NCI-H1694 (cell line): ENCODE results near the gene COX20.

ENCODE experiments used
- DNase-seq: peaks from one replicate; lab custom pipeline; 2025; lab: John Stamatoyannopoulos, UW

The COX20 gene

DNA sequence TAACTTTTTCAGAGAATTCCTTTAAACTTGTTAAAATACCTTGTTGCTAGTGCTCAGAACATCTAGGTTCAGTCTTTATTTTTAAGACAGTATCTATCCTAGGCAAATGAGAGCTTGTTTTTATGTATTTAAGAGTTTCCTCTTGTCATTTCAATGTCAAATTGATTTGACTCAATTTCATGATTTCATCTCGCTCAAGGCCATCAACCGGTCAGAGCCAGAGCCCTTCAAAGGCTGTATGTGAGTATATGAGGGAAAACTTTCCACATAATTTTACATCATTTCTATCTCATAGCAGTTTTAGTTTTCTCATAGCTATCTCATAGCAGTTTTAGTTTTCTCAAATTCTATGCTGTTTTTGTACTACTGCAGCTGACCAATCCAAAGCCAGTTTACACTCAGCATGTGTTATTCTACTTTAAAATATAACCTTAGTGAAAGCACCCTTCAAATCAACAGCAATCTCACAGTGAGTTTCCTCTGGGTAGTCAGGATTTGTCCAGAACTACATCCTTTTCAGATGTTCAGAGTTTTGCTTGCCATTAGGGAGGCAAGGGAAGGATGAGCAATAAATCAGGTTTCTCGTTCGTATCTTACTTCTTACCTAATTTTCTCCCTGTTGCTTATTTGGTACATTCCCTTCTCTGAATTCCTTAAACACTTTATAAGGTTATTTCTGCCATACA is 16.2 kb downstream of the COX20 start:
- no peak for DNase-seq

DNA sequence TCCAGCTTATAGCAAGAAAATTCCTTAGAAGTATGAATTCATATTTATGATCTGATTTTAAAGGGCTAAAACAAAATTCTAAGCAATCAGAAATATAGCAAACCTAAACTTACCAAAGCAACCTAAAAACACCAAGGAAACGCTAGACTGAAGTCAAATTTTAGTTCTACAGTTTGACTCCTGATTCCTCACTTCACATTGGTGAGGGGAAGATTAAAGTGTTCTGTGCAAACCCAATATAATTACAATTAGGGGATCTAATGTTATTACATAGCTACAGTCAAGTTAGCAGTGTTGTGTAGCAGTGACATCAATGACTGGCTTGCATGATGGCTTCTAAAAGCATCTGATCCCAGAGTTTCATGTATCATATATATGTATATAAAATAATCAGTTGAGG is 17.2 kb downstream of the COX20 start:
- DNase-seq = no peak

DNA sequence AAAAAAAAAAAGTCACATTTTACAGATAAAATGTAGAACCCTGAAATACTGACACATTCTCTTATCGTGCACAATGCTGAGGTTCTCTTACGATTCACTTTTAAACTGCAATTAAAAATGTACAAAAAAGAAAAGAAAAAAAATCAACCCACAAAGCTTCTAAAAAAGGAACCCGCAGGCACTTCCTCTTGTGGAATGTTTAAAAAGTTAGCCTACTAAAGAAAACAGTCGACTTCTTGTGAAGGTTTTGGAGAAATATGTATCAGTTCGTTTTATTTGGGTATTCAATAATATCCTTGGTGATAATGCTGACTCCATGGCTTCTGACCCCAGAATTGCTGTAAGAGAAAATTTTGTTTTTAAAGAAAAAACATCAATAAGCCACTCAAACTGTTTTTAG is 18.7 kb downstream of the COX20 start:
- no peak for DNase-seq

DNA sequence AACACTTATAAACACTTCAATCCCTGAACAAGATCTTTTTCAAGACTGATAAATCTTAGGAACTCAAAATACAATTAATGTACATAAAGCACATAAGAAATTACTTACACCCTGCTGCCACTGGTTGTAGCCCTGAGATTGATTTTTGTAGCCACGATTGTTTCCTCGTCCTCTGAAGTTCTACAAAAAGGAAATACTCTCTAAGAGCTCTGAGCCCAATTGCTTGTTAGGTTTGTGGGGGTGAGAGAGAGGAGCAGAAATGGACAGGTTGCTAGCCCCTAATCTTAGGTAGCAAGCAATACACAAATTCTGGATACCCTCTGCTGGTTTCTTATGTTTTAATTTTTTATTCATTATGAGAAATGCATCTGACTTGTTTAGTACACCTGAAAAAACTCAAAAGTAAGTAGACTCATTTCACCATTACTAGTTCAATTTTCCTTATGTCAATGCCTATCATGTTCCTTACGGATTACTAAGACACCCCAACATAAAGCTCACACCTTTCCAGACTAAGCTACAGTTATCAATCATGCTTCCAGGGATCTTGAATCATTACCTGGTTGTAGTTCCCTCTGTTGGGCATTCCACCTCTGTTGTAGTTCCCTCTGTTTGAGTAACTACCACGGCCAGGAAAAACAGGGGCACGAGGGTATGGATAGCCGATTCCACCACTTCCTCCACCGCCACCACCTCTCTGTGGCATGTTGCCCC is 19.6 kb downstream of the COX20 start:
- DNase-seq = no peak

DNA sequence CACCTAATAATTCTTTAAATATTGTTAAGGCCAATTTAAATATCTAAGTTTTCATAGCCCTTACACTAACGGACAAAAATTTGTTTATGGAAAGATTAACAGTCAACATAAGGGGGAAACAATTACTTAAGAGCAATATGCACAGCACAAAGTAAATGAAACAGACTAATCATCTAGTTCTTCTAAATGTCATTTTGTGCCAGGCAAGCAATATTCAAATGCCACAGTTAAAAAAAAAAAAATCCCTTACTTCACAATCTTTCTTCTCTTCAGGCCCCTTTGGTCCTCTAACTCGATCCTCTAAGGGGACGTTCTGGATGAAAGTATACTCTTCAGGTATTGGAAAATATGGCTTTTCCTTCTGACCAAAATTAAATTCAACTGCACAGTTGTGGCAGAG is 22.3 kb downstream of the COX20 start:
- no peak for DNase-seq

DNA sequence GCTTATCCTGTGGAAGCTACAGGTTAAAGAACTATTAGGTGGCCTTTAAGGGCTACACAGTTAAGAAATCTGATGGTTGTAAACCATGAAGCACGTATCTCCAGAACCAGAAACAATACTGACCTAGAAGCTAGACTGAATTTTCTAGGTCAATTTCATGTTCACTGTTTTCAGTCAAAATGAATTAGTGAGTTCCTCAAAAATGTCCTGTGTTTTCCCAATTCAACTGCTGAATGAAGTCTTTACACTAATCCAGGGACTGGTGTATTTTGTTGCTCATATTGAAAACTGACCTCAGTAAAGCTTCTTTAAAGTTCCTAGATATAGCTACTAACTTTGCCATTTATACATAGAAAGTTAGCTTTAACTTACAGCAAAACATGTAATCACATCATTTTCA is 22.9 kb downstream of the COX20 start:
- no peak for DNase-seq

DNA sequence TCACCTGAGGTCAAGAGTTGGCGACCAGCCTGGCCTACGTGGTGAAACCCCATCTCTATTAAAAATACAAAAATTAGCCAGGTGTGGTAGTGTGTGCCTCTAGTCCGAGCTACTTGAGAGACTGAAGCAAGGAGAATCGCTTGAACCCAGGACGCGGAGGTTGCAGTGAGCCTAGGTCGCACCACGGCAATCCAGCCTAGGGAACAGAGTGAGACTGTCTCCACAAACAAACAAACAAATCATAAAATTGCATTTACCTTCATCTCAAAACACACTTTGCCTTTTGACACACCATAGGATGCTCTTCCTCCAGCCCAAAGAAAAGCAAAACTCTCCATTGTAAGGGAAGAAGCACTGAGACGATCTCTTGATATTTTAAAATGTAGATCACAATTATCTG is 24.6 kb downstream of the COX20 start:
- no peak for DNase-seq

DNA sequence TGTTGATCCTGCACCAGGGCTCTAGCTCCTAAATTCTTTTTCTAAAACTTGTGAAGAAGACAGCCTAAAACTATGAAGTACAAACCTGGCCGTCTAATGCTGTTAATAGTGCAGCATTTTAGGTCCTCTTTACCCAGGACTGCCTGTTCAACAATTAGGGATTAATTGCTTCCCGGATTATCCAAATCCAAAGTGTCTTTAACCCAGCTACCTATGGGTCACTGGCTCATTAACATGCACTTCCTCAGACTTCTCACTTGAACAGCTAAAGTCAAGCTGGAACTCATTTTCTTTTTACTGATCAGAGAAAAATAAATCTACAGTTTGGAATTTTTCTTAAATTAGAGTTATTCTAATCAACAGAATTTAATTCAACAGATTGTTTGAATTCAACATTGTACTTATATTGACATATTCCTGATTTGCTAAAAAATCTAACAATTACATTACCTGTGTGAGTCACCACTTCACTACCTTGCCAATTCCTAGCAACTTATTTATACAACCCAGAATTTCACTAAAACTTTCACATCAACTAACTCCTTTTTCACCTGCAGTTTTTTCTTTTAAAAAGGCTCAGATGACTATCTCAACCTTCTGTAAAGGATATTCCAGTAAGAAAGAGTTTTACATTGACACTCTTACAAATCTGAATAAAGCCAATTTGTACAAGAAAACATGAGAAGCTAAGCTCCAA is 25.6 kb downstream of the COX20 start:
- no peak for DNase-seq

DNA sequence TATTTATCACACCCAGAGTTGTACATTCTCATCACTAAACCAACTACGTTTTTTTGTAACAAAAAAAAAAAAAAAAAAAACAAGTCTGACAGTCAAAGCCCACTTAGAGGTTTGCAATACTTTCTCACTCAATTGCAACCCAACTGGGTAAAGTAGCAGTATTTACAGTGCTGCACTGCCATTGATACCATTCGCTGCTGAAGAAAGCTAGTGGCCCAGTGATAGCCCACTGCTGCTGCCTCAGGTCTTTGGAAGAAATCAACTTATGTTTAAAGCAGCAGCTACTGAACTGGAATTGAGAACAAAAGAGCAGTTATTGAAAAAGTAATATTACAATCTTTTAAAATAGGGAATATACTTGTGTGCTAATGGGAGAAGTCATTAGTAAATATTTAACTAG is 26.2 kb downstream of the COX20 start:
- DNase-seq = no peak

DNA sequence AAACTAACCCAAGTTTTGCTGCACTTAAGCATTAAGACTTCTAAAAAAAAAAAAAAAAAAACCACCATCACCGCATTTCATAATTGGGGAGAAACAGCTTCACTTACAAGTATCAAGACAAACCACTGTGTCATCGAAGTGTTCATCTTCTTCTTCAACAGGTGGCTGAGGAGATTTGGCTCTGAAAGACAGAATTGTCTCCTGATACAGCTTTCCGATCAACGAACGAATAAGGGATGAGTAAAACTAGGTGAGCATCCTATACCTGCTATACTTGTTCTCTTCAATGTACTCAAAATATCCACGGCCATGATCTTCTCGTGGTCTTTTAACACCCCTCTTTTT is 26.9 kb downstream of the COX20 start:
- peak; percentile 25 for DNase-seq

DNA sequence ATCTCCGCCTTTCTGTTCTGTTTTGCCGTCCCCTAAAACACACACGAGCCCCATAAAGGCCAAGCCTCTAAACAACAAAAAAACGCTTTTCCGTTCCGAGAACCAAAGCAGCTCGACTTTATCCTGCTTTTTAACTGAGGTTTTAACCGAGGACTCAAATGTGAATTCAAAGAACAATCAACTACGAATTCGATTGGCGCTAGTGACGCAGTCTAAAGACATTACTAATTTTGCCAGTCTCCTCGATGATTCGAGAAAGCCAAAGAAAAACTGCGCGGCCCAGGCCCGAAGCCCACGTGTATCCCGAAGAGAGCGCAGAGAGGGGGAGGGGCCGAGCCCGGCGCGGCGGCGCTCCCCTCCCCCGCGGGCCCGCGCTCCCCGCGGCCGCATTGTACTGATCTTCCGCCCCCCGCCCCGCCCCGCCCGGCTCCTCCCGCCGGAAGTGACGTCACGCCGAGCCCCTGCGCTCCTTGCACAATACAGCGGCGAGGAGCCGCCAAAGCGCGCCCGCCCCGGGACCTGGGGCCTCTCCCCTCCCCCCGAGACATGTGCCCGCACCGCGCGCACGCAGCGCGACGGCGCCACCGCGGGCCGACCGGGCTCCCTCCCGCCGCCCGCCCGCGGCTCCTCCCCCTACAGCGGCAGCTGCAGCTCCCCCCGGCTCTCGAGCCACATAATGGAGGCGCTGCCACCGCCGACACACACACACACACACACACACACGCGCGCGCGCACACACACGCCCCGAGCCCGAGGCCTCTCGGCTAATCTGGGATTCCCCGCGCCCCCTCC is 27.4 kb downstream of the COX20 start:
- peak; percentile 88 for DNase-seq

DNA sequence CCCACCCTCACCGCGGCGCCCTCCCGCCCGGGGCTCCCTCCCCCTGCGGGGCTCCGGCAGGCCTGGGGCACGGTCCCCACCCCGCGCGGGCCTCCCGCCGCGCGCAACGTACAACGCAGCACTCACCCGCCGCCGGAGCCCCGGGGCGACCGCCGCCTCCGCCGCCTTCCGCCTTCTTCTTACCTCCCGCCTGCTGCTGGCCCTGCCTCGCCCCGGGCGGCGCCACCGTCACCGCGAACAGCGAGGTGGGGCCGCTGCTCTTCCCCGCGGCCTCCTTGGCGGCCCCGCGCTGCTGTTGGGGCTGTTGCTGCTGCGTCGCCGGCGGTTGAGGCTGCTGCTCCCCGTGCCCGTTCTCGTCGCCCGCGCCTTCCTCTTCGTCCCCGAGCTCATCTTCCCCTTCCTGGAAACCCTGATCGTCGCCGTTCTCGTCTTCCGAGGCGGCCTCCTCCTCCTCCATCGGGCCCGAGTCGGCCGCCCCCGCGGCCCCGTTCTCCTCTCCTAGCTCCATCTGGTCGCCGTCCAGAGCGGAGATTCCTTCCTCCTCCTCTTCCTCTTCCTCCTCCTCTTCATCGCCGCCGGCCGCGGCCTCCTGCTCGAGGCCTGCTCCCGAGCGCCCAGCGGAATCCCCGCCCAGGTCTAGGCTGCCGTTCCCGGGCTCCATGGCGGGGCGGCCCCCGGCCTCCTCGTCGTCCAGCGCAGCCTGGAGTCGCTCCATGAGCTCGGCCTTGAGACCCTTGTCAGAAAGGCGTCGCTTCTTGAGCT is 28.2 kb downstream of the COX20 start:
- no peak for DNase-seq

DNA sequence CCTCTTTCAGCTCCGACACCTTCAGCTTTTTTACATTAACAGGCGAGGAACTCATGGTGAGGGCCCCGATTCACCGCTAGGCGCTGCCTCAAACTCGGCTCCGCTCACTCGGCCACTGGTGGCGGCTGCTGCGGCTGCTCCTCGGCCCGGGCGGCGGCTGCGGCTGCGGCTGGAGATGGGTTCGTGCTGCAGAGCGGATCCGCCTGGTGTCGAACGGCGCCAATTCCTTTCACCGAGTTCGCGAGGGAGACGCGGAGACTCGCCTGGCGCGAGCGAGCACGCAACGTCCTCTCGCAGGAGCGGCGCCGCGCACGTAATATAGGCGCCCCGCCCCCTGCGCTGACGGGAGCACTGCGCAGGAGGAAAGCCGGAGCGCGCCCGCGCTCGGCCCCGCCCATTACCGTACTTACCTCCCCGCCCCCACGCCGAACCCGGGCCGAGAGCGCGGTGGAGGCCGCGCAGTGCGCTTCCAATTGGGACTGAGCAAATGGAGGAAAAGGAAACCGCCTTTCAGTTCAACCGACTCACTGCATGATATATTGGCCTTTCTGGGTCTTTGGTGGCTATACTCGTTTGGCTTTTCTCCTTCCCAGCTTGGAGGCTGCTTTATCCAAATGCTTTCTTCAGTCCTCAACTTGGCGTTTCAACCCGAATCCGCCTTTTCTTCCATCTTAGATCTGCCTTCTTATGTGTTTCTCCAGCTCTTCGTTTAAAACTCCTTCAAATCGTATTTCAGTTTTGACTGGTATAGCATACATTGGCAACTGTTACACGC is 29.0 kb downstream of the COX20 start, which contains the start of gene HNRNPU:
HNRNPU (minus strand) TSS at position 291 of the 775 bp plus-strand sequence; CDS start at position 55, 236 bp downstream.
- peak; percentile 89 for DNase-seq

DNA sequence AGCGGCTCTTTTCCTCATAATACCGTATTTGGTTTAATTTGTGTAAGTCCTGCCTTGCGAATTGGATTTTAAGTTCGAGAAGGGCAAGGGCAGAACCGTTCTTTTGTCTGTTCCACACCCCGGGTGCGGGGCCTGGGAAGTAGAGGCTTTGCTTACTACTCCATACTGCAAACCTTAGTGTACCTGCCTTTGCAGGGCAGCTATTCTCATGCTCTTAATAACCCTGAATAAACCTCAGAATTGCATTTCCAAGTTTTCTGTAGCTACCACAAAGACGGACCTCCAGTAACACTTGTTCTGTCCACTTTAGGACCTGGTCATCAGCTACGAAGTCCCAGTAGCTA is 29.5 kb downstream of the COX20 start:
- peak; percentile 53 for DNase-seq

DNA sequence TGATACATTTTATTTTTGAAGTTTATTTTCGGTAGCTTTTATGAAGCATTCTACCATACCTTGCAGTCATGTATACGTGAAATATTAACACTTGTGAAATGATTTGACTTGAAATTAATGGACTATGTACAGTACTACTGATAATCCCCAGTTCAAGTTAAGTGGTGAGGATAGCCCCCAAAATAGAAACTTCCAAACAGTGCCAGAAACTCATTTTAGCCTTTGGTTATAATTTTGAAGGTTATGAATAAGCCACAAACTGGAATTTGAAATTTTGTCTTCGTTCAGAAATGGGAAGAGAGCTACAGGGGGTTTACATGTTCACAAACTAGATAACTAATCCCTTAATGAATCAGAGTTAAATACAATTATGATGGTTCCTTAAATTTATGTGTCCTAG is 30.4 kb downstream of the COX20 start:
- DNase-seq = no peak

DNA sequence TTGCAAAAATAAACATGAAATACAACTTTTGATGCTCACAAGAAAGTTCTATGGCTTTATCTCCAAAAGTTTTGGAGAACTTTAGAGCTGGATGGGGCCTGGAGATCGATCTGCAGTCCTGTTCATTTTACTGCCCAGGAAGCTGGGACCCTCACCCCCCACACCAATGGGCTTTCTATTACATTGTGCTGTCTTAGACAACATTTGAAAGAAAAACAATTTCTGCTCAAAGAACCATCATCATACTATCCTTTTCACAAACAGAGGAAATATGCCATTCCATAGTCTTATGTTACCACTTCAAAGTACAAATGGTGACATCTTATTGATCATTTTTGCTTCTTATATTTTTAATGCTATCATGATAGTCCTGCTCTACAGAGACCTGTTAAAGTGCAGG is 30.9 kb downstream of the COX20 start:
- DNase-seq = no peak

DNA sequence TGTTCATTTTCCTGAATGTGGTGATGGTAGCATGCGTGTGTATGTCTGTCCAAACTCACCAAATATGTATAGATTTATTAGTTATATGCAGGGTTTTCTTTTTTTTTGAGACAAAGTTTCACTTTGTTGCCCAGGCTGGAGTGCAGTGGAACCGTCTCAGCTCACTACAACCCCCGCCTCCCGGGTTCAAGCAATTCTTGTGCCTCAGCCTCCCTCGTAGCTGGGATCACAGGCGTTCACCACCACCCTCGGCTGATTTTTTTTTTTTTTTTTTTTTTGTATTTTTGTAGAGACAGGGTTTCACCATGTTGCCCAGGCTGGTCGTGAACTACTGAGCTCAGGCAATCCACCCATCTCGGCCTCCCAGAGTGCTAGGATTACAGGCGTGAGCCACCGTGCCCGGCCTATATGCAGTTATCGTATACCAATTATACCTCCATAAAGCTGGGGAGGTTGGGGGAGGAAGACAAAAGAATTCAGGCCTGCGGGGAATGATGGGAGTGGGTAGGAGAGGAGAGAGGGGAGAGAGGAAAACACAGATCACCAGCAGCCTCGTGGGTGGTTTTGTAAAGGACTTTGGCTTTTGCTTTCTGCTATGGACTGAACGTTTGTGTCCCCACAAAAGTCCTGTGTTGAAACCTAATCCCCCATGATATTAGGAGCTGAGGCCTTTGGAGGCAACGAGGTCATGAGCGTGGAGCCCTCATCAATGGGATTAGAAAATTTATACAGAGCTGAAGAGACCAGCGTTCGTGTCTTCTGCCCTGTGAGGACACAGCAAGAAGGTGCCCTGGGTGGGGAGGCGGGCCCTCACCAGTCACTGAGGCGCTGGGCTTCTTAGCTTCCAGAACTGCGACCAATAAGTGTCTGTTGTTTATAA is 33.3 kb downstream of the COX20 start:
- DNase-seq = no peak

DNA sequence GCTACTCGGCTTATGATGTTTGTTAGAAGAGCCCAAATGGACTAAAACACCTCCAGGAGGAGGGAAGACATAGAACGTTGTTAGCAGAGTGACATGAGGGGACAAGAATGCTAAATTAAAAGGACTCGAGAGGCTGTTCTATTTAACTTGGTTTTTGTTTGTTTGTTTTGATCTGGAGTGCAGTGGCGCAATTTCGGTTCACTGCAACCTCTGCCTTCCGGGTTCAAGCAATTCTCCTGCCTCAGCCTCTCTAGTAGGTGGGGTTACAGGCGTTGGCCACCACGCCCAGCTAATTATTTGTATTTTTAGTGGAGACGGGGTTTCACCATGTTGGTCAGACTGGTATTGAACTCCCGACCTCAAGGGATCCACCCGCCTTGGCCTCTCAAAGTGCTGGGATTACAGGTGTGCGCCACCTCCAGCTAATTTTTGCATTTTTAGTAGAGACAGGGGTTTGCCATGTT is 33.9 kb downstream of the COX20 start:
- no peak for DNase-seq

DNA sequence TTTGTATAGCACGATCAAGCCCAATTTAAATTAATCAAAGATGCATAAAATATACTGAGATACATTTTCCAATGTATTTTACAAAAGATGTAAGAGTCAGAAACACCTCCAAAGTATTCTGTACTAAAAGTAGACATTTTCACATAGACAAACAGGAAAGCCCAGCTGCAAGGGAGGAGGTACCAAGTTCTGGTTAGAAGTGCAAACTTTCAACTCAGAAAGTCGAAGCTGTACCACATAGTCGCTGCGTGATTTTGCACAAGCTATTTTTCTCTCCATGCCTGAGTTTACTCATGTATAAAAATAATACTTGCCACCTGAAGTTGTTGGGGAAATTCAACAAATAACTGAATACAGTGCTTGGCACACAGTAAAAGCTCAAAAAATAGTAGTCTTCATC is 34.5 kb downstream of the COX20 start:
- DNase-seq = no peak
